Neural progenitor cell (in vitro differentiated cells): ENCODE measurements around the gene ATP1A1.

Experiments
- EZH2 ChIP-seq: fragments of 200-600 bp; sonication (generic); IDR thresholded peaks from 2 replicates; pipeline ENCODE4 v1.6.1; 2017; ENCODE audit warnings: antibody characterized with exemption, mild to moderate bottlenecking, moderate library complexity
- TF ChIP-seq, protein P1 (sequence below): fragments of 200-600 bp; sonication (generic); IDR thresholded peaks from 2 replicates; pipeline ENCODE4 v1.5.1; 2017; ENCODE audit warnings: antibody characterized with exemption, mild to moderate bottlenecking

DNA sequence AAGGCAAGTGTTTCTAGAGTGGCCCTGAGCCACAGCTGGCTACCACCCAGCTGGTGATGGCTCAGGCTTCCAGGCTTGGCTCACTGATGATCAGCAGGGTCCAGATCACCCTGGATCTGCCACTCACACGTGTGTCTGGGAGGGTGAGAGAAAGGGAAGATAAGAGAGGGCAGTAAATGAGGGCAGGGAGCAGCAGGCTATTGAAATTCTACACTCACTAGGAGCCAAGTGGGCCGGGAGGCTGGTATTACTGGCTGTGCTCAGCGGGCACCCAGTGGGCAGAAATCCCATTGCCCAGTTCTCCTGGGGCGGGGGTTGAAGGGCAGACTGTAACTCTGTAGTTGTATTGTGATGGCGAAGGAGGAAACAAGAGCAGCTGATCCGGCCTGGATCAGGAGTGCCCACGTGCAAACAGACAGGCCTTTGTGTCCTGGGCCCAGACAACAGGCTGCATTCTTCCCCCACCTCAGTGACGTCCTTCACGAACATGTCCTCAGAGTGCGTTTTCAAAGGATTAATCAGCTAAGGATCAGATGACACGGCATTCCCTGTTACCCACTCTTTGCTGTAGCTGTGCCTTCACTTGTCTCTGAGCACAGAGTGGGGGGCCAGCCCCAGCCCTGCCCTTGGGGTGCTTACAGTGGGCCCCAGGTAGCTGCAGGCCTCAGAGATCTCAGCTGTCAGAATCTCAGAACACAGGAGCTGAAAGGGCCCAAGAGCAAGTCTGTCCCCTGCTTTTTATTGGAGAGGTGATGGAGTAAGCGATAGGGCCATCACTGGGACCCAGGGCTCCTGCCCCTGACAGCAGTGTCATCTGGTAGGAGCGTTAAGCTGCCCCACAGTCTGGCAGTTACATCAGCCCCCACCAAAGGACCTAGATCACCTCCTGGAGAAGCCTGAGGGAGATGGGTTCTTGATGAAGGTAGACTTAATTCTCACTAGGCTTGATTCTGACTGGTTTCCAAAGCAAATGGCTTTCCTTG is 60.5 kb downstream of the ATP1A1 start:
- TF ChIP-seq, protein P1, sequence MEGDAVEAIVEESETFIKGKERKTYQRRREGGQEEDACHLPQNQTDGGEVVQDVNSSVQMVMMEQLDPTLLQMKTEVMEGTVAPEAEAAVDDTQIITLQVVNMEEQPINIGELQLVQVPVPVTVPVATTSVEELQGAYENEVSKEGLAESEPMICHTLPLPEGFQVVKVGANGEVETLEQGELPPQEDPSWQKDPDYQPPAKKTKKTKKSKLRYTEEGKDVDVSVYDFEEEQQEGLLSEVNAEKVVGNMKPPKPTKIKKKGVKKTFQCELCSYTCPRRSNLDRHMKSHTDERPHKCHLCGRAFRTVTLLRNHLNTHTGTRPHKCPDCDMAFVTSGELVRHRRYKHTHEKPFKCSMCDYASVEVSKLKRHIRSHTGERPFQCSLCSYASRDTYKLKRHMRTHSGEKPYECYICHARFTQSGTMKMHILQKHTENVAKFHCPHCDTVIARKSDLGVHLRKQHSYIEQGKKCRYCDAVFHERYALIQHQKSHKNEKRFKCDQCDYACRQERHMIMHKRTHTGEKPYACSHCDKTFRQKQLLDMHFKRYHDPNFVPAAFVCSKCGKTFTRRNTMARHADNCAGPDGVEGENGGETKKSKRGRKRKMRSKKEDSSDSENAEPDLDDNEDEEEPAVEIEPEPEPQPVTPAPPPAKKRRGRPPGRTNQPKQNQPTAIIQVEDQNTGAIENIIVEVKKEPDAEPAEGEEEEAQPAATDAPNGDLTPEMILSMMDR, result no peak
- no peak for TF ChIP-seq EZH2
